ENCODE results near the gene MOB3B. TPM values are rescaled to one million over a fixed set of nuclear protein-coding genes. Genes with fewer than 3 reads are reported as not detected.

MOB3B gene
- total RNA-seq, 1 donor from 2014 or later: 0.91 TPM

GRCh38 chr9:27371382-27371781, 158.2 kb downstream of the MOB3B start:
- ATAC-seq (peak; percentile 27), DNase-seq (ENCODE audit: low spot score) (no peak)

- ATAC-seq: no peak
- DNase-seq (ENCODE audit: low spot score): no peak
These were observed 160.0 kb downstream of the MOB3B start for GRCh38 chr9:27369591-27369990.

- DNase-seq (ENCODE audit: low spot score) (no peak), ATAC-seq (peak; percentile 13)
These were observed 161.2 kb downstream of the MOB3B start for GRCh38 chr9:27368316-27368985.

GRCh38 chr9:27367921-27368315, 161.7 kb downstream of the MOB3B start:
- no peak for DNase-seq (ENCODE audit: low spot score)
- no peak for ATAC-seq

GRCh38 chr9:27367175-27367798, 162.3 kb downstream of the MOB3B start:
- no peak for ATAC-seq
- DNase-seq (ENCODE audit: low spot score): no peak

GRCh38 chr9:27365707-27366376, 163.8 kb downstream of the MOB3B start:
- ATAC-seq (no peak), DNase-seq (ENCODE audit: low spot score) (no peak)

GRCh38 chr9:27362447-27363210, 167.0 kb downstream of the MOB3B start:
- no peak for ATAC-seq

GRCh38 chr9:27361492-27361891, 168.1 kb downstream of the MOB3B start:
- DNase-seq (ENCODE audit: low spot score) (no peak), ATAC-seq (peak; percentile 91)

More at GRCh38 chr9:27362447-27363210, 167.0 kb downstream of the MOB3B start:
- no peak for DNase-seq (ENCODE audit: low spot score)

GRCh38 chr9:27359763-27360162, 169.9 kb downstream of the MOB3B start:
- ATAC-seq (no peak), DNase-seq (ENCODE audit: low spot score) (no peak)

GRCh38 chr9:27358007-27358406, 171.6 kb downstream of the MOB3B start:
- ATAC-seq (no peak), DNase-seq (ENCODE audit: low spot score) (no peak)

- no peak for ATAC-seq
- no peak for DNase-seq (ENCODE audit: low spot score)
These were observed 173.2 kb downstream of the MOB3B start for GRCh38 chr9:27356446-27356845.

- DNase-seq (ENCODE audit: low spot score) (no peak), ATAC-seq (no peak)
These were observed 174.4 kb downstream of the MOB3B start for GRCh38 chr9:27355166-27355565.

- ATAC-seq (no peak), DNase-seq (ENCODE audit: low spot score) (no peak)
These were observed 176.0 kb downstream of the MOB3B start for GRCh38 chr9:27353474-27354229.

GRCh38 chr9:27353166-27353473, 176.5 kb downstream of the MOB3B start:
- no peak for DNase-seq (ENCODE audit: low spot score)
- no peak for ATAC-seq

GRCh38 chr9:27352457-27353165, 177.0 kb downstream of the MOB3B start:
- no peak for DNase-seq (ENCODE audit: low spot score)
- ATAC-seq: peak; percentile 23

- ATAC-seq (no peak), DNase-seq (ENCODE audit: low spot score) (no peak)
These were observed 178.2 kb downstream of the MOB3B start for GRCh38 chr9:27351438-27351837.

GRCh38 chr9:27350382-27350976, 179.1 kb downstream of the MOB3B start:
- no peak for DNase-seq (ENCODE audit: low spot score)
- ATAC-seq: no peak

- no peak for ATAC-seq
- DNase-seq (ENCODE audit: low spot score): no peak
These were observed 179.9 kb downstream of the MOB3B start for GRCh38 chr9:27349698-27350080.

- ATAC-seq: no peak
- no peak for DNase-seq (ENCODE audit: low spot score)
These were observed 180.6 kb downstream of the MOB3B start for GRCh38 chr9:27348785-27349697.

Data from left lobe of liver (tissue), 2 donors.